Progenitor cell of endocrine pancreas (in vitro differentiated cells): Measurements from ENCODE around the gene NAA38. TPM values are rescaled to one million over a fixed set of nuclear protein-coding genes. Genes with fewer than 3 reads are reported as not detected.

Source experiments
- DNase-seq: peaks from one replicate; pipeline ENCODE4 v3.0.0; 2021; ENCODE audit warnings: low spot score; ENCODE audit not compliant: unreplicated experiment
- H3K27ac Mint-ChIP-seq: 2 replicates; pipeline ENCODE4 v1.8.0; 2021; ENCODE audit warnings: mild to moderate bottlenecking, moderate library complexity, mixed read lengths
- H3K27me3 Mint-ChIP-seq: 2 replicates; pipeline ENCODE4 v1.8.0; 2021; ENCODE audit warnings: mixed read lengths
- H3K36me3 Mint-ChIP-seq: 2 replicates; pipeline ENCODE4 v1.8.0; 2022; ENCODE audit warnings: mixed read lengths; ENCODE audit not compliant: insufficient read depth
- H3K4me1 Mint-ChIP-seq: 2 replicates; pipeline ENCODE4 v1.8.0; 2021; ENCODE audit warnings: low read depth, mixed read lengths
- H3K4me3 Mint-ChIP-seq: 2 replicates; pipeline ENCODE4 v1.8.0; 2021; ENCODE audit warnings: low read depth, mild to moderate bottlenecking, moderate library complexity, mixed read lengths
- H3K9me3 Mint-ChIP-seq: 2 replicates; pipeline ENCODE4 v1.8.0; 2021; ENCODE audit warnings: low read depth, mixed read lengths
- total RNA-seq: library from RNA; stranded (reverse); gene quantifications from 2 replicates; pipeline ENCODE4 v1.2.1, GENCODE V29; 2021
- TF ChIP-seq, protein P1 (sequence below): fragments of 200-600 bp; sonication (generic); IDR thresholded peaks from one replicate; pipeline ENCODE4 v1.5.0; 2021; ENCODE audit warnings: antibody characterized with exemption, mild to moderate bottlenecking; ENCODE audit not compliant: unreplicated experiment

Gene NAA38
- total RNA-seq, 1 donor from 2014 or later, result 70.0 TPM

DNA sequence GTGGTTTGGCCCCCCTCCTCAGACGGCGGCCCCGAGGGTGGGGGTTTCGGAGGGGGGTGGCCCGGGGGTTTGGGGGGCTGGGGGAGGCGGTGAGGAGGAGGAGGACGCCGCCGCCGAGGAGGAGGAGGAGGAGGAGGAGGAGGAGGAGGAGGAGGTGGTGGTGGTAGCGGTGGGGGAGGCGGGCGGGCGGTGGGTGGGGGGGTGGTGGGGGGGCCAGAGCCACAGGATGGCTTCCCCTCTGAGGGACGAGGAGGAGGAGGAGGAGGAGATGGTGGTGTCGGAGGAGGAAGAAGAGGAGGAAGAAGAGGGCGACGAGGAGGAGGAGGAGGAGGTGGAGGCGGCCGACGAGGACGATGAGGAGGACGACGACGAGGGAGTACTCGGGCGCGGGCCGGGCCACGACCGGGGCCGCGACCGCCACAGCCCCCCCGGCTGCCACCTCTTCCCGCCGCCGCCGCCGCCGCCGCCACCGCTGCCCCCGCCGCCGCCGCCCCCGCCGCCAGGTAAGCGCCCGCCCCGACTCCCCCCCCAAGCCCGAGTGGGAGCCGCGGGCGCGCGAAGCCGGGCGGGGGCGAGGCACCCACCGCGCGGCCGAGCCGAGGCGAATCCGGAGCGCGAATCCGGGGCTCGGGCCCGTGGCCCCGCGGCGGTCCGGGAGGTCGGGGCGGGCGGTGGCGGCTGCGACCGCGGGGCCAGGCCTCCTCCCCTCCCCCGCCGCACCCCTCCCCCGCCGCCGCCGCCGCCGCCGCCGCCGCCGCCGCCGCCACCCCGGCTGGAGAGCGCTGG lies 27.4 kb upstream of the NAA38 start:
- Mint-ChIP-seq H3K9me3 (no peaks in the 10 kb centered on the region), H3K27me3 (no peaks in the 10 kb centered on the region), H3K4me3 (peak overlapping the region; percentile 67), H3K36me3 (no peaks in the 10 kb centered on the region), H3K4me1 (peaks cover 3% of the 10 kb centered on the region), H3K27ac (no peak overlapping the region)
- TF ChIP-seq, protein P1, sequence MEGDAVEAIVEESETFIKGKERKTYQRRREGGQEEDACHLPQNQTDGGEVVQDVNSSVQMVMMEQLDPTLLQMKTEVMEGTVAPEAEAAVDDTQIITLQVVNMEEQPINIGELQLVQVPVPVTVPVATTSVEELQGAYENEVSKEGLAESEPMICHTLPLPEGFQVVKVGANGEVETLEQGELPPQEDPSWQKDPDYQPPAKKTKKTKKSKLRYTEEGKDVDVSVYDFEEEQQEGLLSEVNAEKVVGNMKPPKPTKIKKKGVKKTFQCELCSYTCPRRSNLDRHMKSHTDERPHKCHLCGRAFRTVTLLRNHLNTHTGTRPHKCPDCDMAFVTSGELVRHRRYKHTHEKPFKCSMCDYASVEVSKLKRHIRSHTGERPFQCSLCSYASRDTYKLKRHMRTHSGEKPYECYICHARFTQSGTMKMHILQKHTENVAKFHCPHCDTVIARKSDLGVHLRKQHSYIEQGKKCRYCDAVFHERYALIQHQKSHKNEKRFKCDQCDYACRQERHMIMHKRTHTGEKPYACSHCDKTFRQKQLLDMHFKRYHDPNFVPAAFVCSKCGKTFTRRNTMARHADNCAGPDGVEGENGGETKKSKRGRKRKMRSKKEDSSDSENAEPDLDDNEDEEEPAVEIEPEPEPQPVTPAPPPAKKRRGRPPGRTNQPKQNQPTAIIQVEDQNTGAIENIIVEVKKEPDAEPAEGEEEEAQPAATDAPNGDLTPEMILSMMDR, result no peak
- DNase-seq, result no peak

DNA sequence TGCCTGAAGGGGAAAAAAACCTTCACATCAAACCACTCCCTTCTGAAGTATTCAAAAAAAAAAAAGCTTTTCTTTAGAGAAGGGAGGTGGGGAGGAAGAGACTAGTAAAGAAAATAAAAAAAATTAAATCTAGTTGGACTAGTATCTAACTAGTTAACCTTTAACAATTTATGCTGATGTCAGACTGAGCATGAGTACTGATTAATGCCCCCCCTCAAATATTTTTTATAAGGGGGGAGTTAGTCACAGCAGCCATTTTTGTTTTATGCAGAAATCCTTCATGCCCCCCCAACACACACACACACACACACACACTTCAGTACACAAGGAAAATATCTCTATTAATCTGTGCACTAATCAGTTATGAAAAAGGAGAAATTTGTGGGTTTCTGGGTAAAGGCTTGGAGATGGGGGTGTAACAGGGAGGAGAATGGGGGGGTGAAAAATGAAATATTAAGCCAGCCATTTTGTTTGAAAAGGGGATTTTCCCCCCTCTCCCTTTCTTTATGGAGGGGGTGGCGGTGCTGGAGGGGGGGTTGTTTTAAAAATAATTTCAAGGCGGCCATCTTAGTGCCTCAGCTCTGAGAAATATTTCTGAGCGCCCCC lies 26.5 kb upstream of the NAA38 start:
- Mint-ChIP-seq H3K9me3 (no peaks in the 10 kb centered on the region), H3K36me3 (no peaks in the 10 kb centered on the region), H3K27me3 (no peaks in the 10 kb centered on the region), H3K4me3 (peak overlapping the region; percentile 71), H3K27ac (peak overlapping the region; percentile 89), H3K4me1 (peaks cover 2% of the 10 kb centered on the region)
- TF ChIP-seq, protein P1, result no peak
- DNase-seq, result no peak

DNA sequence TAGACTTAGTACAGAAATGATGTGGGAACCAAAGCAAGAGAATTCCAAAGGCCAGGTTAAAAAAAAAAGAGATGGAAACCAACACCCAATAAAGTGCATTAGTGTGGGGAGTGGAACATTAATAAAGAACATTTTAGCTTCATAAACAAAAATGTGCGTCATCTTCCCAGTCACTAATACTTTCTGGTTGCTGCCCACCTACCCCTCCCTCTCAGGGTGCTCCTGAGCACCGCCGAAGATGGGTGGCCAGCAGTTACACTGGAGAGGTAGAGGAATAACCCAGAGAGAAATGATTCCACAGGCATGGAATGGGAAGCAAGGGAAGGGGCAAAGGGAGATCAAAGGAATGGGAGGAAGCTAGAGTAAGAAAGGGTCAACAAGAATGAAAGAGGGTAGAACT lies 25.3 kb upstream of the NAA38 start:
- no peak for DNase-seq
- H3K27ac Mint-ChIP-seq, result no peak overlapping the region

DNA sequence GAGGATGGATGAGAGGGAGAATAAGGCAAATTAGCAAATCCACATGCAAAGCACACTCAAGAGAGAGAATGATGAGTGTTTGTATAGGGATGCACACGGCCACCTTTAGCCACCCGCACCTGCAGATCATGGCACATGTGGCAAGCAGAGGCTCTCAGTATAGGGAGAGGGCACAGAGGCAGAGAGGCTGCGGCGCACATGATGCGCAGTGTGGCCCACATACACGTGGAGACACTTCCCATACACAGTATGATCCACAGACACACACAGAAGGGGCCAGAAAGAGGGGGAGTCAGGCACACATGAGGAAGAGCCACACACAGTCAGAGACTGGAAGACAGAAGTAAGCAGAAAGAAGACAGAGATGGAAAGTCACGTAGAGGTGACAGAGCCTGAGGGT lies 24.7 kb upstream of the NAA38 start:
- H3K27me3 Mint-ChIP-seq, result no peaks in the 10 kb centered on the region
- no peak for DNase-seq
- no peak overlapping the region for H3K27ac Mint-ChIP-seq
- H3K4me1 Mint-ChIP-seq, result peaks cover 2% of the 10 kb centered on the region
- H3K36me3 Mint-ChIP-seq, result peaks cover 2% of the 10 kb centered on the region
- no peaks in the 10 kb centered on the region for H3K9me3 Mint-ChIP-seq
- H3K4me3 Mint-ChIP-seq, result no peak overlapping the region
- TF ChIP-seq, protein P1, result no peak

More for the DNA sequence above, 25.3 kb upstream of the NAA38 start:
- Mint-ChIP-seq H3K9me3 (no peaks in the 10 kb centered on the region), H3K4me1 (peaks cover 2% of the 10 kb centered on the region), H3K36me3 (no peaks in the 10 kb centered on the region), H3K27me3 (no peaks in the 10 kb centered on the region), H3K4me3 (no peak overlapping the region)
- TF ChIP-seq, protein P1, result no peak

DNA sequence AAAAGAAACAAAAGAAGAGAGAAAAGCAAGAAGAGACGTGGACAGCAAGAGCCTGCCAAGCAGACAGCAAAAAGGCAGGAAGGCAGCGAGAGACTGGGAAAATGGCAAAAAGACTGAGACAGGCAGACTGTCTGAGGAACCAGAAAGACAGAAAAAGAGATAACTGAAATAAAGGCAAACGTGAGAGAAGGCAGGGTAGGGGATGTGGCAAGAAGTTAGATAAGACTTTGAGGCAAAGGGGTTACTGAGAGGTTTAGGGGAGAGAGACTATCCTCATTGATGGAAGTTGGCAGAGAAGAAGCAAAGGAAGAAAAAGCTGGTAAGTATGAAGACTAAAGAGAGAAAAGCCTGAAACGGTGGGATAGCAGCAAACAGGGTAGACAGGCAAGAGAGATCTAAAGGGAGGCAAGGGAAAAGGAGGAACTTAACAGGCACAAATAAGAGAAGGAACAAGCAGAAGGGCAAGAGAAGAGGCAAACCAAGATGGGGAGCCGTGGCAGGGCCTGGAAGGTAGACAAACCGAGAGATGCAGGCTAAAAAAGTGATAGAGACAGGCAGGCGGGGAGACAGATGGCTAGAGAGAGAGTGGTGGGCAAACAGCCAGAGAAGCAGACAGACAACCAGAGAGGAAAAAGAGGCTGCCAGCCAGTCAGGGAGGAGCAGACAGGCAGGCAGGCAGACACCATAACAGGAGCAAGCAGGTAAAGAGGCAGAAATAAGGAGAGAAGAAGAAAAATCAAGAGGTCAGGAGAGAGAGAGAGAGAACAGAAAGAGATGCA lies 24.1 kb upstream of the NAA38 start:
- H3K27ac Mint-ChIP-seq, result no peak overlapping the region
- H3K9me3 Mint-ChIP-seq, result no peaks in the 10 kb centered on the region
- H3K27me3 Mint-ChIP-seq, result no peaks in the 10 kb centered on the region
- H3K4me1 Mint-ChIP-seq, result peaks cover 2% of the 10 kb centered on the region
- peaks cover 2% of the 10 kb centered on the region for H3K36me3 Mint-ChIP-seq
- DNase-seq, result no peak
- TF ChIP-seq, protein P1, result no peak
- H3K4me3 Mint-ChIP-seq, result no peak overlapping the region
